Stimulated activated CD4-positive, alpha-beta T cell treated with anti-CD3 and anti-CD28 coated beads, Interleukin-15, amount 100 ng/mL, for 1 hour (primary cell): ENCODE data around the gene IL17B.

Source experiments
- DNase-seq, 2 donors: peaks; one replicate each; pipeline ENCODE4 v3.0.0-alpha.2; 2020; ENCODE audit warnings: low read depth in 1 of 2, low spot score in 1 of 2

Gene IL17B

GRCh38 chr5:149360272-149360671, 18.8 kb downstream of the IL17B start:
- no peak for DNase-seq

- no peak for DNase-seq
Measured at GRCh38 chr5:149358868-149359495, 20.1 kb downstream of the IL17B start.

DNA sequence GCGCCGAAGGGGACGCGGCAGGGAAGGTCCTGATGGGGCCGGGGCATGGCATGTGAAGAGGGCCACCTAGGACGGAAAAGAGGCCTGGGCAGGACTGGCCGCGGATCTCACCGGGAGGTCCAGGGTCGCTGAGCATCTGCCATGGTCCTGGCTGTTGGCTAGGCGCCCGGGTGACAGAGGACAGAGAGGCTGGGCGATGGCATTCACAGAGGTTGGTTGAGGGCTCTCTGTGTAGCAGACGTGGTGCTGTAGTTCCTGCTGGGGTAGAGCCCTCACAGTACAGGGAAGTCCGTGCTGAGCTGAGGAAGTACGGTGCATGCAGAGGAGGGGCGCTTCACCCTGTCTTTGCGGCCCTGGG, 20.8 kb downstream of the IL17B start:
- DNase-seq, result no peak

GRCh38 chr5:149357370-149358293, 21.5 kb downstream of the IL17B start, which contains the start of gene PCYOX1L:
Gene PCYOX1L (plus strand): TSS chr5:149358046. CDS start chr5:149358069, 23 bp downstream.
- peak; percentile 94 to 98 for DNase-seq

GRCh38 chr5:149356391-149356790, 22.7 kb downstream of the IL17B start:
- no peak for DNase-seq

GRCh38 chr5:149355688-149356087, 23.4 kb downstream of the IL17B start:
- no peak for DNase-seq

GRCh38 chr5:149353911-149354310, 25.2 kb downstream of the IL17B start:
- no peak for DNase-seq

GRCh38 chr5:149352169-149352568, 26.9 kb downstream of the IL17B start:
- no peak for DNase-seq

- no peak for DNase-seq
Measured at GRCh38 chr5:149349382-149349781, 29.7 kb downstream of the IL17B start.

DNA sequence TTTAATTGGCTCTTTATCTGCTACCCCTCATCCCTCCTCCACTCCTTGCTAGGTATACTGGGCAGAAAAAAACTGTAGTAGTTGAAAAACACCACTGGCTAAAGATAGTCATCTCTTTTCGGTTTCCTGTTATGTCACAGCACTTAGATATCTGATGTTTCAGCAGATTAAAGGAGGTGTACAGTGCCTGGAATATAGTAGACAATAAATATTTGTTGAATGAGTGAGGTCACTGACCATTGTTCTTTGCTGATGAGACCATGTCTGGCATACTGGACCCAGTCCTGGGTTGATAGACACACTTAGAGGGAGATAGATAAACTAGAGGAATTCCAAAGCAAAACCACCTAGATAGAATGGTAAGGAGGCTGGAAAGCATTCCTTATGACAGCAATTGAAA, 30.6 kb downstream of the IL17B start:
- no peak for DNase-seq

DNA sequence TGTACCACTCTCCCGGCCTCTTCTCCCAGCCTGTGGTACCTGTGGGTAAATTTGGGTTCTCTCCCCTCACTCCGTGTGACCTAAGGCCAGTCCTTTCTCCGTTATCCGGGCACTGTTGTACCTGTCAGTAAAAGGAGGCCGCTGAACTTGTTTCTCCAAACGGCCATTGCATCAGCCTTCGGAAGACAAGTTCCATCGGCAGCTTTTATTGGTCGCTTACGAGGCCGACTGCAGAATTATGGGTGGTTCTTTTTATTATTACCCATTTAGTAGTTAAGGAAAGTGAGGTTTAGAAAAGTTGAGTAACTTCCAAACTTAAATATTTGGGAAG, 33.2 kb downstream of the IL17B start:
- DNase-seq, result no peak

DNA sequence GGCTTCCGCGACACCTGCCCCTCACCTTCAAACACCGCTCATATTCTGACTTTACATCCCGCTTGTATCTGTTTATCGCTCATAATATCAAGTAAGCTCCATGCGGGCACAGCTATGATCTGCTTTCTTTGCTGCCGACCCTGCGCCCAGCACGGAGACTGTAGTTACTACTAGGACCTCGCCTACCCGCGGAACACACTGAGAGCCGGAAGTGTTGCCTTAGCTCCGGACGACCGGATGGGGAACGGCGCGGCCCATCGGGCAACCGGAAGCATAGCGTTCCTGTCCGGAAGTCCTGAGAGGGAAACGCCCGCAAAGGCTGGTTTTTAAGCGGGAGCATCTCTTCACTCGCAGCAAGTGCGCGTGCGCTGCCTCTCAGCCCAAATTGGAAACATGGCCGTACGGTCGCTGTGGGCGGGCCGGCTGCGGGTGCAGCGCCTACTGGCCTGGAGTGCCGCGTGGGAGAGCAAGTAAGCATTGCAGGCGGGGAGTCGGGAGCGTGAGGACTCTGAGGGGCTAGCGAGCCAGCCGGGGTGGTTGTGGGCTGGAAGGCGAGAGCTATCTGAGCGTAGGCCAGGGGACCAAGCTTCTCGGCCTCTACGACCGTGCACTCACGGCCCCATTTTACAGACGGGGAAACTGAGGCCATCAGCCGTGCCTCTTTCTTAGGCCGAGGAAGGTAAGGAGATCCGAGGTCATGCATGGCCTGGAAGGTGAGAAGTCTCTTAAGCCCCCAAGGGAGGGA, 33.8 kb downstream of the IL17B start, which contains the start of gene GRPEL2:
GRPEL2 (plus strand) TSS at position 353 of the 745 bp plus-strand sequence; CDS start at position 394, 41 bp downstream.
- DNase-seq, result peak; percentile 73 to 86

DNA sequence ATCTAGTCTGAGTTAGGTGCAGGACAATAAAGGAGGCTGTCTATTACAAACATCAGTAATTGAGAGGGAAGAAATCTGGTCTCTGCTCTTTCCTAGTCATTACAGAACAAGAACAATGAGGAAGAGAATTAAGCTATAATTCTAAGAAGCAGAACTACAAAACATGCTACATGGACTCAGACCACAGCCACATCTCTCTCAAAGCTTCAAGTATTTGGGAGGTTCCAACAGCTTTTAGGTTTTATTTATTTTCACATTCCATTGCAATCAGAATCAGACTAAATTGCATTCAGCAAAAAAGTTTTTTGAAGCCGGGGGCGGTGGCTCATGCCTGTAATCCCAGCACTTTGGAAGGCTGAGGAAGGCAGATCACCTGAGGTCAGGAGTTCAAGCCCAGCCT, 34.9 kb downstream of the IL17B start:
- DNase-seq, result no peak

- no peak for DNase-seq
Measured at GRCh38 chr5:149341876-149342275, 37.2 kb downstream of the IL17B start.

GRCh38 chr5:149340920-149341319, 38.2 kb downstream of the IL17B start:
- no peak for DNase-seq

GRCh38 chr5:149338364-149338763, 40.7 kb downstream of the IL17B start:
- DNase-seq, result no peak

DNA sequence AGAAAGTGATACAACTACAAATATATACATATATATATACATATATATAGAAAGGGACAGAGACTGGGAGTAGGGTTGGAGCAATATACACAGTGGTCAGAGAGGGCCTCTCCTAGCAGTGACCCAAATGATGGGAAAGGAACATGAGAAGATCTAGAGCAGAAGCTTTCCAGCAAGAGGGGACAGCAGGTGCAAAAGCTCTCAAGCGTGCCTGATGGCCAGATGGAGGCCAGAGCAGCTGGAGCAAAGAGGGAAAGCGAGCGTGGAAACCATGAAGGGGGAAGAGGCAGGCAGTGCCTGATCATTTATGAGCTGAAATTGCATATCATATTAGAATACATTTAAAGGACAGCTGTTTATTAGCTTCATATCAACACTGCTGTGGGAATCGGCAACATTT, 41.4 kb downstream of the IL17B start:
- DNase-seq, result no peak

DNA sequence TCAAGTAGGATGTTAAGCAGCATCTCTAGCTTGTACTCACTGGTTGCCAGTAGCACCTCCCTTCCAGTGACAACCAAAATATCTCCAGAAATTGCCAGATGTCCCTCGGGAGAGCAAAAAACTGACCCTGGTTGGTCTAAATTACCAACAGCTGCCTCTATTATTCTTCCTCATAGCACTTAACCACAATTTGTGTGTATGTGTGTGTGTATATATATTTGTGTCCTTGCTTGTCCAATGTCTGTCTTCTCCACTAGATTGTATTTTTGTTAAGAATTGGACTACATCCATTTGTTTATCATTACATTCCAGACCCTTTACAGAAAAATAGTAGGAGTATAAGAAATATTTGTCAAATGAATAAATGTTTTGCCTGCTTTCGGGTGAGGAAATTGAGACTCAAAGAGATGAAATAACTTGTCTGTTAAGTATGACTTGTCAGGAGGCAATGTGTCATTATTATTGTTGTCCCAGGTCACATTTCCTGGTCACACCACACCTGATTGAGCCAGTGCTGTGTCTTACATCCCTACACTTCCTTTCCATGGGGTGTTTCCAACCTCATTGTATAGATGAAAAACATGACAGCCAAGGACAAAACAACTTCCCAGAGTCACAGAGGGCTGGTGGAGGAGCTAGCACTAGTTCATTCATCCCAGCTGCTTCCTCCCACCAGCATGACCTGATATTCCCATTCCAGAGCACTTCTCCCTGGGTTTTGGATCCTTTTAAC, 45.2 kb downstream of the IL17B start:
- no peak for DNase-seq

DNA sequence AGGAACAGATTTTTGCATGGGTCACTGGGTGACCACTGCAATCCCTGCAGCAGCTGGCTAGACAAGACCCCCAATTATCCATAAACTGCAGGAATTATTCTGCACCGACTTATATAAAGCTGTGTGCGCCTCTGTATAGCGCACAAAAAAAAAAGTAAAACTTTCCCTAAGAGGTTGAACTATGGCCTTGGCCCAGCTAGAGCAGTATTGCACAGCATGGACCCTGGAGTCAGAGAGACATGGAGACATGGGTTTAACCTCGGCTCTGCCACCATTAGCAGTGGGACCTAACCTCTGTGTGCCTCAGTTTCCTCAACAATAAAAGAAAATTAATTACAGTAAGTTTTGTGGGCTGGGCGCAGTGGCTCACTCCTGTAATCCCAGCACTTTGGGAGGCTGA, 50.9 kb downstream of the IL17B start:
- no peak for DNase-seq

GRCh38 chr5:149326611-149327010, 52.5 kb downstream of the IL17B start:
- DNase-seq, result no peak

- no peak for DNase-seq
Measured at GRCh38 chr5:149325894-149326293, 53.2 kb downstream of the IL17B start.
